ENCODE results near the gene TBC1D5. TPM values are rescaled to one million over a fixed set of nuclear protein-coding genes. Genes with fewer than 3 reads are reported as not detected.

Gene TBC1D5
- total and polyA plus RNA-seq, 12 donors = 6.7 to 35.6 (median 30.5) TPM

DNA sequence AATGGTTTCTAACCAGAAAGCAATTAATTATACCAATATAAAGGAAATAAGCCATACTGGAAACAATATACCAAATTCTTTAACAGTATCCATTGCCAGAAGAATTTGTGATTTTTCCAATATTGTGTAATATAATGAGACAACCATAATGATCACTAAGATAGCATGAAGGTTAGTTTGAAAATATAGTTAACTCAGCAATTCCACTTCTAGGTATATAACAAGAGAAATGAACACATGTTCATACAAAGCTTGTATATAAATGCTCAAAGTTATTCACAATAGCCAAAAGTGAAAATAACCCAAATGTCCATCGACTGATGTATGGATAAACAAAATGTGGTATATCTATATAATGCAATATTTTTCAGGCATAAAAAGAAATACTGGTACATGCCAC, 369.1 kb downstream of the TBC1D5 start:
- Histone ChIP-seq H3K27me3 (no peaks in the 10 kb centered on the region), H3K27ac (no peak overlapping the region), H3K9me3 (no peaks in the 10 kb centered on the region), H3K4me3 (no peak overlapping the region), H3K36me3 (peaks cover 0 to 51% (median 6%) of the 10 kb centered on the region in 9 donors), H3K4me1 (peaks cover 0 to 4% (median 0%) of the 10 kb centered on the region in 9 donors)
- no peak for DNase-seq
- no peak for ATAC-seq
- TF ChIP-seq, protein P1, sequence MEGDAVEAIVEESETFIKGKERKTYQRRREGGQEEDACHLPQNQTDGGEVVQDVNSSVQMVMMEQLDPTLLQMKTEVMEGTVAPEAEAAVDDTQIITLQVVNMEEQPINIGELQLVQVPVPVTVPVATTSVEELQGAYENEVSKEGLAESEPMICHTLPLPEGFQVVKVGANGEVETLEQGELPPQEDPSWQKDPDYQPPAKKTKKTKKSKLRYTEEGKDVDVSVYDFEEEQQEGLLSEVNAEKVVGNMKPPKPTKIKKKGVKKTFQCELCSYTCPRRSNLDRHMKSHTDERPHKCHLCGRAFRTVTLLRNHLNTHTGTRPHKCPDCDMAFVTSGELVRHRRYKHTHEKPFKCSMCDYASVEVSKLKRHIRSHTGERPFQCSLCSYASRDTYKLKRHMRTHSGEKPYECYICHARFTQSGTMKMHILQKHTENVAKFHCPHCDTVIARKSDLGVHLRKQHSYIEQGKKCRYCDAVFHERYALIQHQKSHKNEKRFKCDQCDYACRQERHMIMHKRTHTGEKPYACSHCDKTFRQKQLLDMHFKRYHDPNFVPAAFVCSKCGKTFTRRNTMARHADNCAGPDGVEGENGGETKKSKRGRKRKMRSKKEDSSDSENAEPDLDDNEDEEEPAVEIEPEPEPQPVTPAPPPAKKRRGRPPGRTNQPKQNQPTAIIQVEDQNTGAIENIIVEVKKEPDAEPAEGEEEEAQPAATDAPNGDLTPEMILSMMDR (IDR thresholded peaks at IDR 0.05) = no peak
- intact Hi-C loops (cut with DNase I) = no loop called here
- 98 to 99% methylated on average over 1 of the region's 1 CpG for WGBS, 2 donors

DNA sequence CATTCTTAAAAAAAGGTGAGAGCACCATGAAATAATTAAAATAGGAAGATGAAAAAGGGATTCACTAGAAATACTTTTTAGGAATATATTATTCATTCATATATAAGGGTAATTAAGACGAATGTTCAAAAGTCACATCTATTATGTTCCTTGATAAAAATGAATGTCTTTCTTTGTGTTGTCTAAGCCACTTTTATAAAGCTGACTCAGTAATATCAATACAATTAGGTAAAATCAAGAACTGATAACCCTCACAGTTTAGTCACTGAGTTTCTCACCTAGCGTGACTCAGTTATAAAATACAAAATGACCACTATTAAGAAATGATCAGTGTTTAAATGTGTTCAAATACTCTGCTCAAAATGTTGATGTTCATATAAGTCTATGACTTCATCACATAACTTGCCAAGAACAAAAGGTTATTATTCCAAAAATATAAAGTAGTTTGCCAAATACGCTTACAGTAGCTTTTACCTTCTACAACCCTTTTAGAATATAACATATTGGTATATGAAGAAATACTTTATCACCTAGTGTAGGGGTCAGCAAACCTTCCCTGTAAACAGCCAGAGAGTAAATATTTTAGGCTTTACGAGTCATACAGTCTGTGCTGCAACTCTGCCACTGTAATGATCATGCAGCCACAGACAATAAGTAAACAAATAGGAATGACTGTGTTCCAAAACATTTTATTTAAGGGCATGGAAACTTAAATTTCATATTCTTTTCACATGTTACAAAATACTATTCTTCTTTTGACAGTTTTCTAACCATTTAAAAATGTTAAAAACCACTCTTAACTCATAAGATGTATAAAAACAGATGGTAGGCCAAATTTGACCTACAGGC, 369.8 kb downstream of the TBC1D5 start:
- no peaks in the 10 kb centered on the region for H3K27me3 ChIP-seq
- H3K27ac ChIP-seq = no peak overlapping the region
- H3K4me1 ChIP-seq = peaks cover 0 to 4% (median 0%) of the 10 kb centered on the region in 9 donors
- TF ChIP-seq, protein P1 (IDR thresholded peaks at IDR 0.05) = no peak
- H3K4me3 ChIP-seq = no peak overlapping the region
- intact Hi-C loops (cut with DNase I) = no loop called here
- peaks cover 0 to 51% (median 6%) of the 10 kb centered on the region in 9 donors for H3K36me3 ChIP-seq
- ATAC-seq (no peak), DNase-seq (no peak)
- 84 to 87% methylated on average over 4 of the region's 4 CpGs for WGBS, 2 donors
- no peaks in the 10 kb centered on the region for H3K9me3 ChIP-seq

DNA sequence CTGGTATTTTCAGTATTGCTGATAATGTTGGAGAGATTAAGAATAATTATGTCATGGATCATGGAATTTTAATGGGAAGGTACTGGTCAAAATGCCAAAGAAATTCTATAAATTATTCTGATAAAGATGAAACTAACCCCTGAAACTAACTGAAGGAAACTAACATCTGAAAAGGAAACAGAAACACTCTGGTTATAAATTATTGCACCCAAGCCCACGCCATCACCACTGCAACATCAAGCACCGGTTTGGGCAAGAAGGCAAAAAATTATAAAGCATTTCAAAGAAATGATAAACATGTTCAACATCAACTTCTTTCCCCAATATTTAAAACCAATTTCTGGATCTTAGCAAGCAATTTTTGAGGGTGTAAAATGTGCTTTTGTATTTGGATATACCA, 372.5 kb downstream of the TBC1D5 start:
- H3K9me3 ChIP-seq = no peaks in the 10 kb centered on the region
- DNase-seq (no peak), ATAC-seq (no peak)
- peaks cover 0 to 4% (median 0%) of the 10 kb centered on the region in 9 donors for H3K4me1 ChIP-seq
- no peak overlapping the region for H3K4me3 ChIP-seq
- TF ChIP-seq, protein P1 (IDR thresholded peaks at IDR 0.05) = no peak
- no peak overlapping the region for H3K27ac ChIP-seq
- H3K36me3 ChIP-seq = peaks cover 0 to 42% (median 6%) of the 10 kb centered on the region in 9 donors
- intact Hi-C loops (cut with DNase I) = no loop called here
- H3K27me3 ChIP-seq = no peaks in the 10 kb centered on the region
- WGBS, 2 donors = 92% methylated on average over 2 of the region's 2 CpGs

DNA sequence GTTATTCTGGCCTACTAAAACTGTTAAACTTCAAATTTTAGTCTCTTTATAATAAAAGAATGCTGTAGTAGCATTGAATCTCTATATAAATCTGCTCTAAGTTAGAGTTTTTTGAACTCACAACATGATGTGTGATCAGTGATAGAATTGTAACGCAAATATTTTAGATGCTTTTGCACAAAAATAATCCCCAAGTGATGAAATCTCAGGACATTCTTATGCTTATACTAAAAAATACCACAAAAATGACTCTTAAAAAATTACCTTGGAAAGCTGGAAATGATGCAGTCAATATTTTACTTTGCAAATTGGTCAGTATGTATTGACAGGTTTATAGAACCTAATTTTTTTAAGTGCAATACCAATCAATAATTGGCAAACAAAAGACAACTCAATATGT, 375.3 kb downstream of the TBC1D5 start:
- DNase-seq = no peak
- no peaks in the 10 kb centered on the region for H3K9me3 ChIP-seq
- ATAC-seq = no peak
- no peak overlapping the region for H3K4me3 ChIP-seq
- no peaks in the 10 kb centered on the region for H3K4me1 ChIP-seq
- H3K27me3 ChIP-seq = no peaks in the 10 kb centered on the region
- WGBS, 2 donors = 95 to 98% methylated on average over 1 of the region's 1 CpG
- peaks cover 0 to 27% (median 6%) of the 10 kb centered on the region in 9 donors for H3K36me3 ChIP-seq
- no peak overlapping the region for H3K27ac ChIP-seq
- TF ChIP-seq, protein P1 (IDR thresholded peaks at IDR 0.05) = no peak
- intact Hi-C loops (cut with DNase I) = no loop called here
